Naive thymus-derived CD4-positive, alpha-beta T cell (primary cell): ENCODE data around the gene CDH16. TPM values are rescaled to one million over a fixed set of nuclear protein-coding genes. Genes with fewer than 3 reads are reported as not detected.

ENCODE experiments used
- ATAC-seq: fragments of 150-1000 bp; cut with Tn5 transposase; 2 replicates; pipeline ENCODE4 v1.10.0; 2021; ENCODE audit warnings: mild to moderate bottlenecking, moderate library complexity
- CTCF ChIA-PET: fragments of 350-600 bp; sonication (Branson Sonifier 250); formaldehyde crosslinking; loops from one replicate; lab custom pipeline; 2021; ENCODE audit warnings: antibody characterized with exemption; lab: Charles Lee
- POLR2A ChIA-PET: fragments of 350-600 bp; sonication (Branson Sonifier 250); formaldehyde crosslinking; loops from one replicate; lab custom pipeline; 2021; ENCODE audit warnings: antibody characterized with exemption, inconsistent platforms; lab: Charles Lee
- DNase-seq, 9 donors: peaks; one replicate each; pipeline versions ENCODE4 v3.0.0 to v3.0.0-alpha.2; 2020 to 2022; ENCODE audit warnings: mixed read lengths in 1 of 9
- H3K27ac ChIP-seq: one replicate; pipeline ENCODE4 v1.7.0; 2013; ENCODE audit warnings: mild to moderate bottlenecking, low read depth, low read length, moderate library complexity
- H3K27me3 ChIP-seq, 2 donors: one replicate each; pipeline ENCODE4 v1.7.0; 2013; ENCODE audit warnings: low read length in 2 of 2, mild to moderate bottlenecking in 2 of 2, moderate library complexity in 2 of 2; ENCODE audit not compliant: control insufficient read depth in 2 of 2, insufficient read depth in 2 of 2
- H3K36me3 ChIP-seq, 3 experiments: 1 replicate in 2 of 3; 2 replicates in 1 of 3; pipeline ENCODE4 v1.7.0; 2013; ENCODE audit warnings: low read length in 3 of 3, mild to moderate bottlenecking in 3 of 3, moderate library complexity in 1 of 3; ENCODE audit not compliant: insufficient read depth in 3 of 3, control insufficient read depth in 2 of 3
- H3K4me1 ChIP-seq, 2 donors: one replicate each; pipeline ENCODE4 v1.7.0; 2013; ENCODE audit warnings: low read length in 2 of 2, mild to moderate bottlenecking in 2 of 2, moderate library complexity in 1 of 2; ENCODE audit not compliant: control insufficient read depth in 2 of 2, insufficient read depth in 2 of 2
- H3K4me3 ChIP-seq: 2 replicates; pipeline ENCODE4 v1.7.0; 2013; ENCODE audit warnings: mild to moderate bottlenecking, low read length
- H3K9me3 ChIP-seq, 3 experiments: 1 replicate in 2 of 3; 2 replicates in 1 of 3; pipeline ENCODE4 v1.7.0; 2013; ENCODE audit warnings: low read length in 3 of 3; ENCODE audit not compliant: control insufficient read depth in 2 of 3
- H3K27ac Mint-ChIP-seq, 9 donors: one replicate each; pipeline ENCODE4 v1.8.0; 2020 to 2022; ENCODE audit warnings: mixed read lengths in 9 of 9, mild to moderate bottlenecking in 8 of 9, moderate library complexity in 5 of 9, inconsistent platforms in 2 of 9
- H3K27me3 Mint-ChIP-seq, 5 donors: one replicate each; pipeline ENCODE4 v1.8.0; 2021 to 2022; ENCODE audit warnings: mixed read lengths in 5 of 5, mild to moderate bottlenecking in 1 of 5
- H3K36me3 Mint-ChIP-seq, 5 donors: one replicate each; pipeline ENCODE4 v1.8.0; 2020 to 2022; ENCODE audit warnings: mixed read lengths in 5 of 5, mild to moderate bottlenecking in 3 of 5, inconsistent platforms in 1 of 5
- H3K4me1 Mint-ChIP-seq, 7 donors: one replicate each; pipeline ENCODE4 v1.8.0; 2020 to 2022; ENCODE audit warnings: mixed read lengths in 7 of 7, mild to moderate bottlenecking in 3 of 7, inconsistent platforms in 1 of 7
- H3K4me3 Mint-ChIP-seq, 10 donors: one replicate each; pipeline ENCODE4 v1.8.0; 2020 to 2022; ENCODE audit warnings: mild to moderate bottlenecking in 10 of 10, mixed read lengths in 10 of 10, moderate library complexity in 6 of 10, inconsistent platforms in 2 of 10
- H3K9me3 Mint-ChIP-seq, 11 donors: one replicate each; pipeline ENCODE4 v1.8.0; 2020 to 2022; ENCODE audit warnings: mixed read lengths in 11 of 11, mild to moderate bottlenecking in 4 of 11, inconsistent platforms in 1 of 11, moderate library complexity in 1 of 11
- intact Hi-C, 2 donors: fragments of 100-400 bp; cut with micrococcal nuclease; formaldehyde crosslinking; loops; one replicate each; pipeline ENCODE4 v1.15.1; 2023
- polyA plus RNA-seq, 2 donors: library from polyadenylated mRNA; unstranded; fragments of 300-500 nt; fragmentation: Illumina TruSeq; gene quantifications; one replicate each; pipeline ENCODE4 v1.2.3, GENCODE V29; 2021
- total RNA-seq, 6 experiments: library from RNA in 5 of 6; stranded (reverse) in 5 of 6; gene quantifications; 1 replicate in 5 of 6; 2 replicates in 1 of 6; pipeline ENCODE4 v1.2.3 and lab custom pipeline; 2021 to 2026

CDH16 gene
- total and polyA plus RNA-seq, 7 experiments from 2014 or later = not detected

- H3K4me3 ChIP-seq = no peak overlapping the region
- peaks cover 0 to 6% (median 0%) of the 10 kb centered on the region in 5 donors for H3K36me3 Mint-ChIP-seq
- no peak overlapping the region for H3K27ac ChIP-seq
- H3K9me3 ChIP-seq = no peaks in the 10 kb centered on the region
- H3K27me3 Mint-ChIP-seq = peaks cover 35 to 45% (median 37%) of the 10 kb centered on the region in 5 donors
- ChIA-PET POLR2A (interaction anchor here (0.6 to 0.9 kb wide), 2 partner anchors 86 to 356 kb away, joined by 3 read pairs; no protein-coding TSS in a partner anchor), CTCF (interaction anchor here (0.5 to 1.5 kb wide), 3 partner anchors 78 to 204 kb away, joined by 3 read pairs; no protein-coding TSS in a partner anchor)
- H3K27ac Mint-ChIP-seq = peak overlapping the region in 1 of 9 donors; percentile 4
- no peaks in the 10 kb centered on the region for H3K4me1 ChIP-seq
- H3K36me3 ChIP-seq = no peaks in the 10 kb centered on the region
- H3K9me3 Mint-ChIP-seq = peaks cover 0 to 7% (median 0%) of the 10 kb centered on the region in 11 donors
- peaks cover 7 to 24% (median 13%) of the 10 kb centered on the region in 7 donors for H3K4me1 Mint-ChIP-seq
- H3K27me3 ChIP-seq = no peaks in the 10 kb centered on the region
- intact Hi-C loops = loop anchor here (1.0 to 2.0 kb wide), 6 partner anchors 23 to 446 kb away; no protein-coding TSS in a partner anchor
- ATAC-seq (no peak), DNase-seq (no peak)
- peak overlapping the region in 1 of 10 donors; percentile 5 for H3K4me3 Mint-ChIP-seq
Observed at GRCh38 chr16:66953462-66954096, 34.9 kb upstream of the CDH16 start.

- ATAC-seq = no peak
- H3K9me3 Mint-ChIP-seq = peaks cover 0 to 7% (median 0%) of the 10 kb centered on the region in 11 donors
- H3K27me3 Mint-ChIP-seq = peaks cover 35 to 46% (median 43%) of the 10 kb centered on the region in 5 donors
- Histone ChIP-seq H3K4me1 (peaks cover 0 to 4% of the 10 kb centered on the region in 2 donors), H3K4me3 (no peak overlapping the region), H3K9me3 (no peaks in the 10 kb centered on the region), H3K27me3 (no peaks in the 10 kb centered on the region), H3K36me3 (no peaks in the 10 kb centered on the region), H3K27ac (no peak overlapping the region)
- no peak for DNase-seq
- no peak overlapping the region for H3K27ac Mint-ChIP-seq
- H3K36me3 Mint-ChIP-seq = peaks cover 0 to 6% (median 0%) of the 10 kb centered on the region in 5 donors
- H3K4me1 Mint-ChIP-seq = peaks cover 8 to 24% (median 14%) of the 10 kb centered on the region in 7 donors
- ChIA-PET CTCF (interaction anchor here (0.6 to 1.5 kb wide), 7 partner anchors 66 to 433 kb away, joined by 3 to 5 read pairs (median 3); no protein-coding TSS in a partner anchor), POLR2A (interaction anchor here (0.9 kb wide), 1 partner anchor 85 kb away, joined by 3 read pairs; no protein-coding TSS in a partner anchor)
- no peak overlapping the region for H3K4me3 Mint-ChIP-seq
- intact Hi-C loops = no loop called here
Observed at GRCh38 chr16:66952430-66953110, 33.9 kb upstream of the CDH16 start.

GRCh38 chr16:66950971-66951790, 32.5 kb upstream of the CDH16 start:
- H3K27me3 Mint-ChIP-seq = peaks cover 35 to 46% (median 43%) of the 10 kb centered on the region in 5 donors

DNA sequence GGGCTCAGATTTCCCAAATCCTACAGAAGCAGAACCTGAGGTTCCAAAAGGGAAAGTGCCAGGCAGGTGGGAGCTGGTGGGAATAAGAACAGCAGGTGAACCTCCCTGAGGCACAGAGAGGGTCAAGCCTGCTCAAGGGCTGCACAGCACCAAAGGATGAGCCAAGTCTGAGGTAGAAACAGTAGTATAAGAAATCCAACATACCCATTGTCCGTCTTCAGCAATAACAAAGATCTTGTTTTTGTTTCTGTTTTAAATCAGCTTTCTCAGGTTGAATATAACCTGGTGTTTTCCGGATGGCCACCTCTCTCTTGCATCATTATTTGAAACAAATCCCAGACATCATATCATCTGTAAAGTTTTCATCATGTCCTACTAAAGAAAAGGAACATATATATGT, 31.8 kb upstream of the CDH16 start:
- no peaks in the 10 kb centered on the region for H3K36me3 ChIP-seq
- H3K4me3 Mint-ChIP-seq = peak overlapping the region in 1 of 10 donors; percentile 4
- H3K4me3 ChIP-seq = no peak overlapping the region

More at GRCh38 chr16:66950971-66951790, 32.5 kb upstream of the CDH16 start:
- peaks cover 0 to 6% (median 0%) of the 10 kb centered on the region in 5 donors for H3K36me3 Mint-ChIP-seq
- ChIA-PET CTCF (no interaction called here), POLR2A (no interaction called here)
- no peaks in the 10 kb centered on the region for H3K27me3 ChIP-seq
- intact Hi-C loops = no loop called here
- no peak overlapping the region for H3K4me3 ChIP-seq
- DNase-seq = no peak
- ATAC-seq = no peak
- no peak overlapping the region for H3K4me3 Mint-ChIP-seq
- H3K9me3 ChIP-seq = no peaks in the 10 kb centered on the region
- H3K27ac Mint-ChIP-seq = no peak overlapping the region
- peaks cover 0 to 4% of the 10 kb centered on the region in 2 donors for H3K4me1 ChIP-seq
- H3K27ac ChIP-seq = no peak overlapping the region
- peaks cover 13 to 28% (median 20%) of the 10 kb centered on the region in 7 donors for H3K4me1 Mint-ChIP-seq
- H3K36me3 ChIP-seq = no peaks in the 10 kb centered on the region
- peaks cover 0 to 7% (median 0%) of the 10 kb centered on the region in 11 donors for H3K9me3 Mint-ChIP-seq

GRCh38 chr16:66949472-66949871, 30.8 kb upstream of the CDH16 start:
- DNase-seq = no peak
- H3K27me3 Mint-ChIP-seq = peaks cover 35 to 46% (median 43%) of the 10 kb centered on the region in 5 donors
- H3K4me1 Mint-ChIP-seq = peaks cover 13 to 28% (median 20%) of the 10 kb centered on the region in 7 donors
- intact Hi-C loops = loop anchor here (5.0 kb wide), 3 partner anchors 52 to 328 kb away; partner anchors contain the start of genes CBFB (in 1 of the 2) and PLEKHG4 (in 1 of the 2)
- H3K27ac Mint-ChIP-seq = peak overlapping the region in 1 of 9 donors; percentile 56
- ChIA-PET CTCF (no interaction called here), POLR2A (no interaction called here)
- Histone ChIP-seq H3K4me3 (no peak overlapping the region), H3K4me1 (peaks cover 0 to 4% of the 10 kb centered on the region in 2 donors), H3K27me3 (no peaks in the 10 kb centered on the region), H3K36me3 (no peaks in the 10 kb centered on the region), H3K9me3 (no peaks in the 10 kb centered on the region), H3K27ac (no peak overlapping the region)
- no peak for ATAC-seq
- peaks cover 0 to 7% (median 0%) of the 10 kb centered on the region in 11 donors for H3K9me3 Mint-ChIP-seq
- H3K4me3 Mint-ChIP-seq = peak overlapping the region in 7 of 10 donors; percentile 1 to 94 (median 53)
- H3K36me3 Mint-ChIP-seq = peaks cover 0 to 6% (median 0%) of the 10 kb centered on the region in 5 donors

More for the DNA sequence above, 31.8 kb upstream of the CDH16 start:
- H3K9me3 Mint-ChIP-seq = peaks cover 0 to 7% (median 0%) of the 10 kb centered on the region in 11 donors
- ChIA-PET CTCF (no interaction called here), POLR2A (no interaction called here)
- no peaks in the 10 kb centered on the region for H3K27me3 ChIP-seq
- H3K9me3 ChIP-seq = no peaks in the 10 kb centered on the region
- H3K4me1 ChIP-seq = peaks cover 0 to 4% of the 10 kb centered on the region in 2 donors
- no peak overlapping the region for H3K27ac Mint-ChIP-seq
- DNase-seq (no peak), ATAC-seq (no peak)
- H3K36me3 Mint-ChIP-seq = peaks cover 0 to 6% (median 0%) of the 10 kb centered on the region in 5 donors
- peaks cover 35 to 46% (median 43%) of the 10 kb centered on the region in 5 donors for H3K27me3 Mint-ChIP-seq
- no peak overlapping the region for H3K27ac ChIP-seq
- intact Hi-C loops = no loop called here
- peaks cover 13 to 28% (median 20%) of the 10 kb centered on the region in 7 donors for H3K4me1 Mint-ChIP-seq
